HEK293T (cell line): Measurements from ENCODE around the gene SFSWAP.

Experiments
- BHLHE40 ChIP-seq: fragments of 450-650 bp; IDR thresholded peaks from 2 replicates; pipeline ENCODE4 v1.6.1; 2016; ENCODE audit warnings: mild to moderate bottlenecking, moderate library complexity, borderline replicate concordance
- FOXA1 ChIP-seq: fragments of 450-650 bp; IDR thresholded peaks from 2 replicates; pipeline ENCODE4 v1.6.1; 2016; ENCODE audit warnings: mild to moderate bottlenecking
- FOXK2 ChIP-seq: fragments of 450-650 bp; IDR thresholded peaks from 2 replicates; pipeline ENCODE4 v1.6.1; 2016; ENCODE audit warnings: mild to moderate bottlenecking
- FOXM1 ChIP-seq: fragments of 450-650 bp; IDR thresholded peaks from 2 replicates; pipeline ENCODE4 v1.6.1; 2017; ENCODE audit warnings: mild to moderate bottlenecking, borderline replicate concordance
- L3MBTL2 ChIP-seq: fragments of 450-650 bp; conservative IDR thresholded peaks from 2 replicates; pipeline ENCODE4 v1.6.1; 2016; ENCODE audit warnings: mild to moderate bottlenecking
- NFRKB ChIP-seq: fragments of 450-650 bp; IDR thresholded peaks from 2 replicates; pipeline ENCODE4 v1.6.1; 2016; ENCODE audit warnings: mild to moderate bottlenecking, moderate library complexity
- PKNOX1 ChIP-seq: fragments of 450-650 bp; IDR thresholded peaks from 2 replicates; pipeline ENCODE4 v1.6.1; 2016
- SP1 ChIP-seq: fragments of 450-650 bp; IDR thresholded peaks from 2 replicates; pipeline ENCODE4 v1.6.1; 2017
- SUZ12 ChIP-seq: fragments of 450-650 bp; IDR thresholded peaks from 2 replicates; pipeline ENCODE4 v1.6.1; 2016; ENCODE audit warnings: mild to moderate bottlenecking
- TARDBP ChIP-seq: fragments of 450-650 bp; IDR thresholded peaks from 2 replicates; pipeline ENCODE4 v1.6.1; 2016

DNA sequence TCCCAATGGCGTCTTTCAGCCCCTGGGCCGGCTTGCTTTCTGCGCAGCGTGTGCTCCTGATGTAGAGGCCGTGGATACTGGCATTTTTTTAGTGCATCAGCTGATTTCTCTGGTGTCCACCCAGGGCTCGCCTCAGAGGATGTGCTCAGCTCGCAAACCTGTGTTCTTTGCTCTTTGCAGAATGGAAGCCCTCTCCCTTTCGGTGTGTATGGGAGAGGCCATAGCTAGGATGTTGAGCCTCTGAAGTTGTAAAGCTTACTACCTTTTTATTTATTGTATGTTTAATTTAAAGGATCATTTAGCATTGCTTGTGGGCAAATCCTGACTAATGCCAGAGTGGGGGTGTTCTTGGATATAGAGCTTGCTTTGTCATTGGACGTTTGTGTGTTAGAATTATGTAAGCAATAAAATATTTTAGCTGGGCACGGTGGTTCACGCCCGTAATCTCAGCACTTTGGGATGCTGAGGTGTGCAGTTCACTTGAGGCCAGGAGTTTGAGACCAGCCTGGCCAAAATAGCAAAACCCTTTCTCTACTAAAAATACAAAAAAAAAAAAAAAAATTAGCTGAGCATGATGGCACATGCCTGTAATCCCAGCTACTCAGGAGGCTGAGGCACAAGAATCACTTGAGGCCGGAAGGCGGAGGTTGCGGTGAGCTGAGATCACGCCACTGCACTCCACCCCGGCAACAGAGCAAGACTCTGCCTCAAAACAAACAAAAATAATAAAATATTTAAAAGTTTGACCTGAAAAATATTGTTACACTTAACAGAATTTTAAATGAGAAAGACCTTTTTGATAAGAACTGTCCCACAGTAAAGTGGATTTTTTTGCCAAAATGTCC lies 64.7 kb downstream of the SFSWAP start:
- TF ChIP-seq SUZ12 (no peak), TARDBP (no peak), FOXM1 (no peak), NFRKB (no peak), L3MBTL2 (no peak), FOXA1 (no peak), PKNOX1 (no peak), SP1 (no peak), FOXK2 (no peak), BHLHE40 (no peak)
